ENCODE data around the gene TAF9.
"Not testable (repeated sequence)": the region's sequence is repeated elsewhere in the genome, so short reads cannot be mapped to it uniquely, and the experiment has no call there.

TAF9 gene

DNA sequence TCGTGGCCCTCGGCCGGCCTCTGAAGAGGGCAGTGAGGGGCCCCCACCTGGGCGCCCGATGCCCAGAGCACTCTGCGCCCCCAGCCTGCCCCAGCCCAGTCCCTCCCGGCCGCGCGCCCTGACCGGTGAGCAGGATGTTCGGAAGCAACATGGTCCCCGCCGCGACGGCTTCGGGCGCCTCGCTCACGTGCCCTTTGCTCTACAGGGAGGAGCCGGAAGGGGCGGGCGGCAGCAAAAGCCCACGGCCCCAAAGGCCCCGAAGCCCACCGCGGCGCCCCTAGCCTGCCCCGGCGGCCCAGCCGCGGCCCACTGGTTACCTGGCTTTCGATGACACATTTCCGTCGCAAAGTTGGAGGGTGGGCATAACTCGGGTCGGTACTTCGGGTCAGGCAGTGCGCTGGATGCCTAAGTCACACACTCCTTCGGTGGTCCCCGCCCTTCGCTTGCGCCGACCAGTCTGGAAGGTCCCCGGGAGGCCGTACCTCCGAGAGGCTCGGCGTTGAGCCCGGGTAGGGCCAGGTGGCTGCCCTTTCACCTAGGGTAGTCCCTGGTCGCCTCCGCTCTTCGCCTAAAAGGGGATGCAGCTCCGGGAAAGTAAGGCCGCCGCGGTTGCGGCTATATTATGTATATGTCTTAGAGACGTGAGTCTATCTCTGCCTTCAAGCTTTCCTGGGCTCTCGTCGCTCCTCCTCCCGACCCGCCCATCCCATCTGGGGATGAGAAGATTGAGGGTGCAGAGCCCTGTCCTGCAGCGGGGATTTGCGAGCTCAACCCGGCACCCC lies at the start of gene TAF9, which contains the start of the genes AK6 and RAD17:
TSS of gene TAF9 (minus strand) at position 181 of the 782 bp plus-strand sequence. CDS start 3,783 bp downstream, outside the sequence.
TSS of gene AK6 (minus strand) at position 181 of the 782 bp plus-strand sequence. CDS start at position 151, 30 bp downstream.
TSS of gene RAD17 (plus strand) at position 479 of the 782 bp plus-strand sequence. CDS start 2,391 bp downstream, outside the sequence.
- peak; percentile 71 to 94 for DNase-seq

DNA sequence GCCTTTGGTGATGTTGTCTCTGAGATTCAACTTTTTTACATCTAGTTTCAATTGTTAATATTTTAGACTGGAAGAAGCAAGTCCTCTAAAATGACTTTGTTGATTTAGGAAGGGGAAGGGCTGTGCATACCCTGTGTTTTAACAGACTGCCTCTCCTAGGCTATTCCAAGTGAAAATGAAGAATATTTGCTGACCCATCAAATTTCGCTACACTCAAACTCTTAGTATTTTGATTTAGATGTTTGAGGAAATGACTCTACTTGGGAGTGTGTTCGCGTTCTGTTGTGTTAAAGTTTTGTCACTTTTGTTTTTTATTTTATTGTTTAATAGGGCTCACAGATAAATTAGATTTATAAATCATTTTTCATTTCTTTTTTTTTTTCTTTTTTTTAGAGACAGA lies 49.2 kb upstream of the TAF9 start:
- no peak for DNase-seq

DNA sequence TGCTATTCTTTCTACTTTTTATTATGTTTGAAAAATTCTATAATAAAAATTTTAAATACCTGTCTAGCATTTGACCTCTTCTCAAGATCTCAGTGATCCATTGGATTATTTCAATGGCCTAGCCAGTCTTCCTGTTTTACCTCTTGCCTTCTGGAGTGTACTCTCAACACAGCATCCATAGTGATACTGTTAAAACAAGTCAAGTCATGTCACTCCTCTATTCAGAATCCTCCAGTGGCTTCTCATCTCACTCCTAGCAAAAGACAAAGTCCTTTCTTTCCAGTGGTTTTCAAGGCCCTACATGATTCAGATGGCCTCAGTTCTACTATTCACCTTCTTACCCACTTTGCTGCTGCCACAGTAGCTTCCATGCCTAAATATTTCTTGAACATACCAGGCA lies 47.4 kb upstream of the TAF9 start:
- DNase-seq, result no peak

GRCh38 chr5:69416180-69416579 lies 46.9 kb upstream of the TAF9 start:
- DNase-seq, result no peak

- no peak for DNase-seq
Observed at GRCh38 chr5:69415584-69415958, 46.3 kb upstream of the TAF9 start.

- DNase-seq, result peak in 1 of 2 donors; percentile 14
Observed at GRCh38 chr5:69414885-69415583, 45.7 kb upstream of the TAF9 start, which contains the start of gene MARVELD2. MARVELD2 (plus strand) TSS chr5:69415116; CDS start chr5:69419386, 4,270 bp downstream.

DNA sequence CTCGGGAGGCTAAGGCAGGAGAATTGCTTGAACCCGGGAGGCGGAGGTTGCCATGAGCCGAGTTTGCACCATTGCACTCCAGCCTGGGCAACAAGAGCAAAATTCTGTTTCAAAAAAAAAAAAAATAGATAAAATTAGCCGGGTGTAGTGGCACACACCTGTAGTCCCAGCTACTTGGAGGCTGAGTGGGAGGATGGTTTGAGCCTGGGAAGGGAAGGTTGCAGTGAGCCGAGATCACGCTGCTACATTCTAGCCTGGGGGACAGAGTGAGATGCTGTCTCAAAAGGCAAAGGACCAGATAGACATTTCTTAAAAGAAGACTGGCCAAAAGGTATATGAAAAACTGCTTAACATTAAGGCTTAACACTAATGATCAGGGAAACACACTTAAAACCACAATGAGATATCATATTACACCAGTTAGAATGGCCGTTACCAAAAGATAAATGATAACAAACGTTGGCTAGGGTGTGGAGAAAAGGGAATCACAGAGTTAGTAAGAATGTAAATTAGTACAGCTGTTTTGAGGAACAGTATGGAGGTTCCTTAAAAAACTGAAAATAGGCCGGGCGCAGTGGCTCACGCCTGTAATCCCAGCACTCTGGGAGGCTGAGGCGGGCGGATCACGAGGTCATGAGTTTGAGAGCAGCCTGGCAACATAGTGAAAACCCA lies 35.5 kb upstream of the TAF9 start:
- DNase-seq, result no peak

DNA sequence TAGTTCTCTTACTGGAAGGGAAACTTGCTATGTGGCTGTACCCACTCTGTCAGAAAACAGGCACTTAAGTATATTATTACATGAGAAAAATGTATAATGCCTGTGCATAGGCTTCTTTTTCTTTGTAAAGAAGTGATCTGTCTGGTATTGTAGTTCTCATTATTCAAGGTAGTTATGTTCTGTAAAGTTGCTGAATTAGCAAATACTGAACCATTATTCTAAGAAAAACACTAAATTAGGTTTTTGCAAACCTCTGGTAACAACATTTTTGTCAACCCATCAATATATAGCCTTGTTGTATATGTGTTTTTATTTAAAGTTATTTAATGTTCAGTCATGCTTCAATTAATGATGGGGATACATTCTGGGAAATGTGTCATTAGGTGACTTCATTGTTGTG lies 9.1 kb upstream of the TAF9 start:
- no peak for DNase-seq

- DNase-seq, result no peak
Observed at GRCh38 chr5:69374911-69375446, 5.7 kb upstream of the TAF9 start.

DNA sequence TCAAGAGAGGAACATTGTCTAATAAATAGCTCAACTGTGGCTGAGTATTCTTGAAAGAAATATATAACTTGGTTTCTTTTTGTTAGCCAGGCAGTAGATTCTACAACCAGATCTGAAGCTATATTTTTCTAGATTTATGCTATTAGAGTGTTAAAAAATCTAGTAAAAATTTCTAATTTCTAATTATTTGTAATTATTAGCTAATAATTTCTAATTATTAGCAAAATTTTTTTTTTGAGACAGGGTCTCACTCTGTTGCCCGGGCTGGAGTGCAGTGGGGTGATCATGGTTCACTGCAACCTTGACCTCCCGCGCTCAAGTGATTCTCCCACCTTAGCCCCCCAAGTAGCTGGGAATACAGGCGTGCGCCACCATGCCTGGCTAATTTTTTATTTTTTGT lies 3.1 kb upstream of the TAF9 start:
- DNase-seq, result no peak

DNA sequence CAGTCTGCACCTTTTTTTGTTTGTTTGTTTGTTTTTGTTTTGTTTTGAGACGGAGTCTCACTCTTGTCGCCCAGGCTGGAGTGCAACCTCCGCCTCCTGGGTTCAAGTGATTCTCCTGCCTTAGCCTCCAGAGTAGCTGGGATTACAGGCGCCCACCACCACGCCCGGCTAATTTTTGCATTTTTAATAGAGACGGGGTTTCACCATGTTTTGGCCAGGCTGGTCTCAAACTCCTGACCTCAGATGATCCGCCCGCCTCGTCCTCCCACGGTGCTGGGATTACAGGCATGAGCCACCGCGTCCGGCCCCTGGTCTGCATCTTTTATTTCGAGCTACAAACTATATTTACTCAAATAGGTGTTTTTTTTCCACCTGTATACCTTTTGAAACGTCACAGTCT lies 1.0 kb upstream of the TAF9 start:
- DNase-seq, result not testable (repeated sequence)

GRCh38 chr5:69368458-69369339 lies 621 bp downstream of the TAF9 start:
- no peak for DNase-seq

- DNase-seq, result no peak
Observed at GRCh38 chr5:69367697-69368279, 1.5 kb downstream of the TAF9 start.

DNA sequence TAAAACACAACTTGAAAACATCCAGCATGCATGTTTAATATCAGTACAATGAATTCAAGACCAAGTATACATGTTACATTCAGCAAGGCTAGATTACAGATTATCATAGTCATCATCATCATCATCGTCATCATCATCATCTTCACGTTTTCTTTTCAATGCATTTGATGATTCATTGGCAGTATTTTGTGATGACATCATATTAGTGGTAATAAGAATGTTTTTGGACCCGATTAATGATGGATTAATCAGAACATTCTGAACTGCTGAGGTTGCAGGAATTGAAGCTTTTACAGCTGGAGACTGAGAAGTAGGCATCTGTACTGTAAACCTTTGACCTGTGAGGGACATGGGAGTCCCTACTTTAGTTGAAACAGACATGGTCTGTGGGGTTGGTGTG lies 4.5 kb downstream of the TAF9 start:
- no peak for DNase-seq

GRCh38 chr5:69364414-69364813 lies 4.9 kb downstream of the TAF9 start:
- DNase-seq, result peak in 1 of 2 donors; percentile 6

- no peak for DNase-seq
Observed at GRCh38 chr5:69360442-69360841, 8.9 kb downstream of the TAF9 start.

DNA sequence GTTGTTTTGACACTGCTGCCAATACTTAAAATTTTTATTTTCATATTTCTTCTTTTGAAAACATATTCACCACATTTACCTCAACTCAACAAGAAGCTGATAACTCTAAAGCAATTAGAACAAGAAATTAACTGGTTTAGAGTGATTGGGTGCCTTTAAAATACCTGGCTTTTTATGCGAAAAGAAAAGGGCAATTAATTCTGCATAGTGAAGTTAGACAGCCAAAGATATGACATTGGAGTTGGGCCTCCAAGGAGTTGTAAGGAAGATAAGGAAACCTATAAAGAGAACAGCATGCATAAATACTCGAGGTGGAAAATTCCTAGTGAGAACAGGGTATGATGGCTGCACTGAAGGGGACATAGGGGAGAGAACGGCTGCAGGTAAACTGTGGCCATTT lies 9.6 kb downstream of the TAF9 start:
- DNase-seq, result no peak

DNA sequence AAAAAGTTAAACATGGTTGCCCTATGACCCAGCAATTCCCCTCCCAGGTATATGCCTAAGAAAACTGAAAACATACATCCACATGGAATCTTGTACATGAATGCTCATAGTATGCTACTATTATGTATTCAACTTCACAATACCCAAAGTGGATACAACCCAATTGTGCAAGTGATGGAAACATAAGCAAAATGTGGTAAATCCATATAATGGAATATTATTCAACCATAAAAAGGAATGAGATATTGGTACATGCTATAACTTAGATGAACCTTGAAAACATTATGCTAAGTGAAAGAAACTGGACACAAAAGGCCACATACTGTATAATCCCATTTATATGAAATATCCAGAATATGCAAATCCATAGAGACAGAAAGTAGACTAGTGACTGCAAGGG lies 18.7 kb downstream of the TAF9 start:
- no peak for DNase-seq

GRCh38 chr5:69343083-69343482 lies 26.2 kb downstream of the TAF9 start:
- no peak for DNase-seq

DNA sequence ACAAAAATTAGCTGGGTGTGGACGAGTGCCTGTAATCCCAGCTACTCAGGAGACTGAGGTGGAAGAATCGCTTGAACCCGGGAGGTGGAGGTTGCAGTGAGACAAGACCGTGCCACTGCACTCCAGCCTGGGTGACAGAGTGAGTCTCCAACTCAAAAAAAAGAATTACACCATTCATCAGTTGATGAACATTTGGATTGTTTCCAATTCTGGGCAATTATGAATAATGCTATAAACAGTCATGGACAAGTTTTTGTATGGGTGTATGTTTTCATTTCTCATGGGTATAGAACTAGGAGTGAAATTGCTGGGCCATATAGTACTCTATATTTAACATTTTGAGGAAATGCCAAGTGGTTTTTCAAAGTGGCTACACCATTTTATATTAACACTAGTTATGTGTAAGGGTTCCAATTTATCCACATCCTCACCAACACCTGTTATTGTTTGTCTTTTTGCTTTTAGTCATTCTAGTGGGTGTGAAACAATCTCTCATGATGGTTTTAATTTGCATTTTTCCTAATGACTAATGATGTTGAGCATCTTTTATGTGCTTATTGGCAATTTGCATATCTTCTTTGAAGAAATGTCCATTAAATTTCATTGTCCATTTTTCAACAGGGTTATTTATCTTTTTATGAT lies 27.7 kb downstream of the TAF9 start:
- no peak for DNase-seq

GRCh38 chr5:69335341-69335935 lies 33.9 kb downstream of the TAF9 start:
- no peak for DNase-seq
